GM23338 (cell line): ENCODE data around the gene FARSA. TPM values are rescaled to one million over a fixed set of nuclear protein-coding genes. Genes with fewer than 3 reads are reported as not detected.
A peak's percentile ranks its signal among the peaks of the same experiment; 100 is the strongest.

Experiments
- ATAC-seq: fragments of 200-7000 bp; cut with Tn5 transposase; 3 replicates; pipeline ENCODE4 v1.9.1; 2020
- DNase-seq: peaks from one replicate; pipeline ENCODE4 v3.0.0-alpha.2; 2015; ENCODE audit warnings: low spot score
- H2AFZ ChIP-seq: fragments of 200-600 bp; sonication (generic); 2 replicates; pipeline ENCODE4 v1.8.0; 2016; ENCODE audit warnings: antibody characterized with exemption, mild to moderate bottlenecking, moderate library complexity
- H3F3A ChIP-seq: fragments of 200-600 bp; sonication (generic); replicated peaks from 2 replicates; pipeline ENCODE4 v1.8.0; 2017; ENCODE audit warnings: antibody characterized with exemption, mixed run types, low read depth
- H3K27ac ChIP-seq: fragments of 200-600 bp; sonication (generic); 2 replicates; pipeline ENCODE4 v1.6.1; 2016; ENCODE audit warnings: low read depth
- H3K27me3 ChIP-seq: fragments of 200-600 bp; sonication (generic); 2 replicates; pipeline ENCODE4 v1.8.0; 2016; ENCODE audit warnings: mild to moderate bottlenecking, mixed run types, moderate library complexity; ENCODE audit not compliant: insufficient read depth
- H3K36me3 ChIP-seq: fragments of 200-600 bp; sonication (generic); 2 replicates; pipeline ENCODE4 v1.8.0; 2016; ENCODE audit warnings: mild to moderate bottlenecking; ENCODE audit not compliant: insufficient read depth
- H3K4me1 ChIP-seq: fragments of 200-600 bp; sonication (generic); 2 replicates; pipeline ENCODE4 v1.8.0; 2016; ENCODE audit warnings: mild to moderate bottlenecking, moderate library complexity; ENCODE audit not compliant: insufficient read depth
- H3K4me2 ChIP-seq: fragments of 200-600 bp; sonication (generic); 2 replicates; pipeline ENCODE4 v1.7.1; 2017; ENCODE audit warnings: mixed run types
- H3K4me3 ChIP-seq: fragments of 200-600 bp; sonication (generic); 2 replicates; pipeline ENCODE4 v1.6.1; 2016; ENCODE audit warnings: mixed run types
- H3K79me2 ChIP-seq: fragments of 200-600 bp; sonication (generic); replicated peaks from 2 replicates; pipeline ENCODE4 v1.8.0; 2017; ENCODE audit warnings: mild to moderate bottlenecking; ENCODE audit not compliant: insufficient read depth
- H3K9me2 ChIP-seq: fragments of 200-600 bp; sonication (generic); 2 replicates; pipeline ENCODE4 v1.8.0; 2017; ENCODE audit not compliant: insufficient read depth
- H4K20me1 ChIP-seq: fragments of 200-600 bp; sonication (generic); replicated peaks from 2 replicates; pipeline ENCODE4 v1.8.0; 2017; ENCODE audit warnings: mild to moderate bottlenecking; ENCODE audit not compliant: insufficient read depth
- H3K27ac Mint-ChIP-seq: 2 replicates; pipeline ENCODE4 v1.8.0; 2020; ENCODE audit warnings: inconsistent platforms, mild to moderate bottlenecking, moderate library complexity, mixed read lengths
- H3K27me3 Mint-ChIP-seq: 3 replicates; pipeline ENCODE4 v1.8.0; 2022; ENCODE audit warnings: low read depth, mild to moderate bottlenecking, moderate library complexity, mixed read lengths, inconsistent platforms; ENCODE audit not compliant: insufficient read depth, poor library complexity
- H3K36me3 Mint-ChIP-seq: 3 replicates; pipeline ENCODE4 v1.8.0; 2021; ENCODE audit warnings: low read depth, mild to moderate bottlenecking, inconsistent platforms, moderate library complexity, mixed read lengths
- H3K4me1 Mint-ChIP-seq: 3 replicates; pipeline ENCODE4 v1.8.0; 2020; ENCODE audit warnings: mild to moderate bottlenecking, inconsistent platforms, mixed read lengths
- H3K4me3 Mint-ChIP-seq: 3 replicates; pipeline ENCODE4 v1.8.0; 2021; ENCODE audit warnings: moderate library complexity, mild to moderate bottlenecking, inconsistent platforms, mixed read lengths
- H3K9me3 Mint-ChIP-seq: 3 replicates; pipeline ENCODE4 v1.8.0; 2020; ENCODE audit warnings: moderate library complexity, mild to moderate bottlenecking, inconsistent platforms, mixed read lengths
- CREB1 ChIP-seq: fragments of 250-450 bp; sonication (Bioruptor Pico); IDR thresholded peaks from 2 replicates; pipeline ENCODE4 v1.5.0; 2020; ENCODE audit warnings: low read depth, mild to moderate bottlenecking, moderate library complexity
- CTCF ChIP-seq, 2 experiments: fragments of 200-600 bp in 1 of 2; sonication (generic) in 1 of 2; conservative IDR thresholded peaks; 2 replicates each; pipeline versions ENCODE4 v1.5.1 to v1.6.1; 2016 to 2017; ENCODE audit warnings: antibody characterized with exemption in 2 of 2, low read depth in 2 of 2, mild to moderate bottlenecking in 2 of 2, moderate library complexity in 1 of 2
- ETS1 ChIP-seq: IDR thresholded peaks from 2 replicates; pipeline ENCODE4 v1.6.1; 2016; ENCODE audit warnings: antibody characterized with exemption
- EZH2 ChIP-seq: fragments of 200-600 bp; sonication (generic); IDR thresholded peaks from one replicate; pipeline ENCODE4 v1.8.0; 2017; ENCODE audit warnings: antibody characterized with exemption, mild to moderate bottlenecking, low read depth; ENCODE audit not compliant: unreplicated experiment
- EZH2phosphoT487 ChIP-seq: fragments of 200-600 bp; sonication (generic); IDR thresholded peaks from one replicate; pipeline ENCODE4 v1.8.1; 2018; ENCODE audit warnings: antibody characterized with exemption; ENCODE audit not compliant: unreplicated experiment
- JUNB ChIP-seq: IDR thresholded peaks from one replicate; pipeline ENCODE4 v1.6.1; 2016; ENCODE audit warnings: antibody characterized with exemption; ENCODE audit not compliant: unreplicated experiment
- NANOG ChIP-seq: IDR thresholded peaks from 2 replicates; pipeline ENCODE4 v1.6.1; 2016; ENCODE audit warnings: antibody characterized with exemption, borderline replicate concordance
- POLR2AphosphoS5 ChIP-seq: IDR thresholded peaks from 2 replicates; pipeline ENCODE4 v1.6.1; 2016; ENCODE audit warnings: antibody characterized with exemption, low read depth
- REST ChIP-seq: IDR thresholded peaks from one replicate; pipeline ENCODE4 v1.6.1; 2018; ENCODE audit warnings: antibody characterized with exemption; ENCODE audit not compliant: unreplicated experiment
- STAT1 ChIP-seq: IDR thresholded peaks from one replicate; pipeline ENCODE4 v1.6.1; 2016; ENCODE audit warnings: antibody characterized with exemption; ENCODE audit not compliant: unreplicated experiment
- ZNF114 ChIP-seq: fragments of 250-450 bp; sonication (Bioruptor Pico); IDR thresholded peaks from 2 replicates; pipeline ENCODE4 v1.5.0; 2020; ENCODE audit warnings: mild to moderate bottlenecking, moderate library complexity
- ZNF331 ChIP-seq: fragments of 250-450 bp; sonication (Bioruptor Pico); IDR thresholded peaks from 2 replicates; pipeline ENCODE4 v1.5.0; 2020; ENCODE audit warnings: low read depth, mild to moderate bottlenecking, moderate library complexity
- ZNF462 ChIP-seq: fragments of 250-450 bp; sonication (Bioruptor Pico); IDR thresholded peaks from 2 replicates; pipeline ENCODE4 v1.5.0; 2020; ENCODE audit warnings: mild to moderate bottlenecking, moderate library complexity
- polyA plus RNA-seq: library from polyadenylated mRNA; unstranded; fragments of >200 nt; fragmentation: Nextera tagmentation; extraction: Ambion mirVana; gene quantifications from 2 replicates; pipeline ENCODE4 v1.2.1, GENCODE V29; 2016
- total RNA-seq: library from RNA; depleted of rRNA; stranded (reverse); fragments of >200 nt; shearing (Covaris generic); gene quantifications from 2 replicates; pipeline ENCODE4 v1.2.3, GENCODE V29; 2014

Gene FARSA
- total and polyA plus RNA-seq, 2 experiments from 2014 or later = 74.7 to 86.4 TPM

DNA sequence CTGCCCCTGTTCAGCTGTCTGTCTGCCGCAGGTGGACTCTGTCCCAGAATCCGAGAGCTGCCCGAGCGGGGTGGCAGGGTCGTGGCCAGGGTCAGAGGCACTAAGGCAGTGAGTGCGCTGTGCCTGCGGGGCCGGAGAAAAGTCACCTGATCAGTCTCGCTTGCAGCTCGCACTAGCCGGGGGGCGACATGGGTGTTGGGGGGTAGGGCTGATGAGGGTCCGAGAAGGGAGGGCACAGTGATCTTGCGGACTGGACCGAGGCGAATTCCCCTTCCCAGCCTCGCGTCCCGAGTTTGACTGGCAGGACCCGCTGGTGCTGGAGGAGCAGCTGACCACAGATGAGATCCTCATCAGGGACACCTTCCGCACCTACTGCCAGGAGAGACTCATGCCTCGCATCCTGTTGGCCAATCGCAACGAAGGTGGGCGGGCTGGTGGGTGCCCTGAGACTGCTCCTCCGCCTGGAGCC is 41.9 kb downstream of the FARSA start:
- H3K36me3 ChIP-seq = peaks cover 10% of the 10 kb centered on the region
- H4K20me1 ChIP-seq = peaks cover 7% of the 10 kb centered on the region
- peaks cover 6% of the 10 kb centered on the region for H3K4me1 Mint-ChIP-seq
- H3K27me3 ChIP-seq = peaks cover 9% of the 10 kb centered on the region
- H3K27ac ChIP-seq = no peak overlapping the region
- no peaks in the 10 kb centered on the region; the same call in 2 of the 3 replicates for H3K9me3 Mint-ChIP-seq
- TF ChIP-seq NANOG = no peak
- TF ChIP-seq ZNF331 (CRISPR knock-in tag) = no peak
- no peak for TF ChIP-seq EZH2
- no peak for TF ChIP-seq ETS1
- TF ChIP-seq POLR2AphosphoS5 = no peak
- no peak for TF ChIP-seq STAT1
- TF ChIP-seq CTCF (conservative IDR thresholded peaks at IDR 0.05; ENCODE audit: low read depth in 2 of 2) = no peak
- TF ChIP-seq REST = no peak
- TF ChIP-seq ZNF114 (CRISPR knock-in tag) = no peak
- no peak for TF ChIP-seq EZH2phosphoT487
- TF ChIP-seq ZNF462 (CRISPR knock-in tag) = no peak
- no peak for TF ChIP-seq JUNB
- no peak for TF ChIP-seq CREB1 (CRISPR knock-in tag)
- H3K36me3 Mint-ChIP-seq = peaks cover 35% of the 10 kb centered on the region
- H3K9me2 ChIP-seq = no peaks in the 10 kb centered on the region
- peak overlapping the region; percentile 64 for H3K4me3 ChIP-seq
- ATAC-seq (peak; percentile 7; the same call in 2 of the 3 replicates), DNase-seq (peak; percentile 50)
- H3K4me2 ChIP-seq = peak overlapping the region; percentile 97
- H3K4me1 ChIP-seq = peaks cover 6% of the 10 kb centered on the region; the same call in 1 of the 2 replicates
- H3K4me3 Mint-ChIP-seq = peak overlapping the region; percentile 100
- peaks cover 9% of the 10 kb centered on the region for H3F3A ChIP-seq
- H3K27ac Mint-ChIP-seq = peak overlapping the region; percentile 99
- H2AFZ ChIP-seq = no peak overlapping the region
- H3K27me3 Mint-ChIP-seq = peaks cover 26% of the 10 kb centered on the region
- peaks cover 15% of the 10 kb centered on the region for H3K79me2 ChIP-seq
